HG03060 (cell line): Measurements from ENCODE around the gene ARHGEF6.

Experiments used
- ATAC-seq: cut with Tn5 transposase; IDR thresholded peaks from one replicate; pipeline ENCODE4 v1.9.1; 2021; ENCODE audit warnings: low read depth, moderate number of reproducible peaks; ENCODE audit not compliant: unreplicated experiment

ARHGEF6 gene

DNA sequence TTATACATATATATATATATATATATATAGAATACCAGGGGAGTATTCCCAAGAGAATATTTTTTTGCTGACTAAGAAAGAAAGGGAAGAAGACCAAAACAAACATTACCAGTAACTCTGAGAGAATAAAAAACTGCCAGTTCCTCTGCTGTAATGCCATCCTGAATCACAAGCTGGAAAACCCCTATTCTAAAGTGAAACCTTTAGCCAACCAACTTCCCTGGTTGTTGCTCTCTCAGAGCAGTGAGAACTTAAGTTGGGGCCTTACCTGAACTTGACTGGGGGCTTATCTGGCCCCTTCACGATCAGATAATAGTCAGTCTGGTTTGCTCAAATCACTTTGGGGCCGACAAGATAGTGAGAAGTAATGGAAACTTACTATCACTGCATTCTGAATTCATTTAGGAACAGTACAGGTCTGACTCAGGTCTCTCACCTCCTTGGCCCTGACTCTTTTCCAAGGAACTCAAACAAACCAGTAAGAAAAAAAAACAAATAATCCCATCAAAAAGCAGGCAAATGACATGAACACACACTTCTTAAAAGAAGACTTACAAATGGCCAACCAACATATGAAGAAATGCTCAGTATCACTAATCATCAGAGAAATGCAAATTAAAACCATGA lies 70.3 kb downstream of the ARHGEF6 start:
- no peak for ATAC-seq

DNA sequence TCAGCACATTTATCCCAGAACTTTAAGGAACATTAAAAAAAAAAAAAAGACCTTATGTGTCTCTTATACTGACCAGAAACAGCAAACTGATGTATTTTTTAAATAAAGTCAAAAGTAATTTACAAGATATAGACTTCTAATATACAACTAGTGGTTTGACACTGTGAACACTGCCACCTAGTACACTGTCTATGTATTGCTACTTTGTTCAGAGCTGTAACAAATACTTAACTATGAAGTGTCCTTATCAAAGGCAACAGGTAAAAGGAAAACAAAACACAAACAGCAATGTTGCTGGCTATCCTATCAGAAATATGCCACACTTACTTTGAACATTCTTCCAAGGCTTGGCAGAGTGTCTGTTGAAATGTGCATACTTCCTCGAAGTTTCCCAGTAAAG lies 72.4 kb downstream of the ARHGEF6 start:
- ATAC-seq: peak; percentile 53

DNA sequence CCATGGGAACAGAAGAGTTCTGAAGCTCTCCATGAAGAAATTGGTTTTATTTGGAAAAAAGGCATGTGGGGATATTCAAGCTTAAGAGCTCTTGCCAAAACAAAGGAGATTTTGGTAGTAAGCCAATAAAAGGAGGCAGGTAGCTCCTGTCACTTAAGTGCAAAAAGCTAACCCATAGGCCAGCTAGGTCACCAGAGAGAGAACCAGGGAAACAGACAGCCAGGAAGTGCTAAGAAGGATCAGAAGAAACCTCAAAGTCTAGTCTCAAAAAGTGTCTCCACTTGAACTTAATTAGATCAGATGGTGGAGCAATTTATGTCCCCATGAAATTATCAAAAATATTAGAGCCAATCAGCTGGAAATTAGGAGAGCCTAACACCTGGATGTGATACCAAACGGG lies 83.6 kb downstream of the ARHGEF6 start:
- ATAC-seq: no peak

DNA sequence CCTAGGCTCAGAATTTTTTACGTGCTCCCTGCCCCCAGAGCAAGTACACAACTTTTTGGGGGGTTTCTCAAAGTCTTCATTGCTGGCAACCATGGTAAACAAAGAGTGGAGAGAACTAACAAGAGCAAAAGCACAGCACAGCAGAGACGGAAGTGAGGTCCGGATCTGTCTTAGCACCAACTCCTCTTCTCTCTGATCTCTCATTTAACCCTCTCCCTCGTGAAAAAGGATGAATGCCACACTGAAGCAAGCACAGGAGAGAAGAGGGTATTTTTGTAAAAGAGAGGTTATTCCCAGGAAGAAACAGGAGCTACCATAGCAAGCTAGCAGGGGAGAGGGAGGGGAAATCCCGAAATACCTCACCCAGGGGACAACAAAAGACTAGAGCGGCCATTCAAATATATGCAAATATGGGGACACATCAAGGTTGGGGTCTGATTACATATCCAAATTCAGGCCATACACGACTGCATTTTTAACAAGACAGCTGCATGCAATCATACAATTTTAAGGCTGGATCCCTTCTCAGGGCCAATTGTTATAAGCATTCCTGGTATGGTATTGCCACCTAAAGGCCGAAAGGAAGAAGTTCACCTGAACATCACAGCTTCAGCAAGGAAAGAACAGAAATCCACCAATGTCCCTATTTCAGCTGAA lies 86.2 kb downstream of the ARHGEF6 start:
- peak; percentile 68 for ATAC-seq

DNA sequence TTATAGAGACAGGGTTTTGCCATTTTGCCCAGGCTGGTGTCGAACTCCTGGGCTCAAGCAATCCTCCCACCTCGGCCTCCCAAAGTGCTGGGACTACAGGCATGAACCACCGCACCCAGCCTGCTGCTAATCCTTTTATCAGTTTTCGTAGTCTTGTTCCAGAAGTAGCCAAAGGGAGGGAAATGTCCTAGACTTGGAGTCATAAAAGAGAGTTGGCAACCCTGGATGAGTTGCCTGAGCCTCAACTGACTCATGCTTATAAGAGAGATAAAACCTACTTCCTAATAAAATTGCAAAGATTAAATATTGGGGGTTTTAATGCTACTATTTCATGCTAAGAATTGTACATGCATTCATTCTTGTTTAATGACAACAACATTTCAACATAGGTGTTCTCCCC lies 88.5 kb downstream of the ARHGEF6 start:
- ATAC-seq: no peak

DNA sequence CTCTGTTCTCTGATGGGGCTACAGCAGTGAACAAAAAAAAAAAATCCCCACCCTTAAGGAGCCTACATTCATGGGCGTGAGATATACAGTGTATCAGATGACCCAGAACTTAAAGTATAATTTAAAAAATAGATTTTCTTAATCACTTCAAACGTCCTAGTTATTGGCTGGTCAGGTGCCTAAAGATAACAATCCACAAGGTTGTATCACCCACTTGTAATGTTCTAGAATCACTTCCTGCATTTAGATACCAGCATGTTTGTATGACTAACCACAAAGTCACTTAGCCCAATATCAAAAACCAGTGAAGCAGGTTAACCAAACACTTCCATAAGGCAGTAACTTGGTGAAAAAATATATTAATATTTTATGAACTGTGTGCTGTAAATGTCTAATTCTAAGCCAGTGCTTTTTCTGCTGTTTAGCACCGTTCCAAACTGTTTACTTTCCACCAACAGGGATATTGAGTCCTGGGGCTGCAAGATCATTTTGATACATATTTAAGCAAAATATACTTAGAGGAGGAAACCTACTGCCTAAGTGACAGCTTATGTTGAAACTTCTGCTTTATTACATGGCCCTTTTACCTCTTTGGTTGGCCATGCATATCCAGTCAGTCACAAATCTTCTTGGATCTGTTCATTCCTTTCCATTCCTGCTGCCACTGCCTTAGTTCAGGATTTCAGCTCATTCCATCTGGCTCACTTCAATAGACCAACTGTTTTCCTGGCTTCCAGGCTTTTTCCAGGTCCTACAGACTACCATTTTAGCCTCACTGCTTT lies 89.5 kb downstream of the ARHGEF6 start:
- no peak for ATAC-seq

DNA sequence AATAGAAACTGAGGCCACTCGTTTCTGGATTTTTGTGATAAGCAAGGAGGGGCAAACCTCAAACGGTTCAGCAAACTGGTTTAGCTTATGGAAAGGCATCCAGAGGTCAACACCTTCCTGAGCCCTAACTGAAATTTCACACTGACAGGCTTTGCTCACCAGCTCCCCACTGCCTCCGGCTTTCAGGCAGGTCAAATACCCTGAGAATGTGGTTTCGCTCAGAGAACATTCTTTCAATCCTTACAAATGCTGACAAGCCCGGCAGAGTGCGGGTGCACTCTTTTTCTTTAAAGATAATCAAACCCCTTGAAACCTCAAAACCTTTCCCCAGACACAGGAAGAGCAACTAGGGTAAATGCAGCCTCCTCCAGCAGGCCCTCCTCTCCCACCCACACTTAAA lies 91.3 kb downstream of the ARHGEF6 start:
- no peak for ATAC-seq

DNA sequence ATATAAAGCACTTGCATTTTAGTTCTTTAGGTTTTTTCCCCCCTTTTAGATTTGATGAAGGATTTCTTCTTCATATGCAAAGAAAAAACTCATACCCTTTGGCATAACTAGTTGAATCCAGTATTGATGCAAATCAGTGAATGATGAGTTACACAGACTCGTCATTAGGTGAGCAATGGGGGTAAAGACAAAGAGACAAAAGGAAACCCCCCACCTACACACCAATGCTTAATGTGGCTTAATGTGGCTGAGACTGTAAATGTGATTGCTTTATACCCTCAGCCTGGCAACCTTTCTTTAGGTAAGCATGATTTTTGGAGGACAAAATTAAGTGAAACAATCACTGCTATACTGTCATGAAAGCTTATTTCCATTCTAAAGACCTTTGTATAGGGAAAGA lies 93.3 kb downstream of the ARHGEF6 start:
- ATAC-seq: no peak

DNA sequence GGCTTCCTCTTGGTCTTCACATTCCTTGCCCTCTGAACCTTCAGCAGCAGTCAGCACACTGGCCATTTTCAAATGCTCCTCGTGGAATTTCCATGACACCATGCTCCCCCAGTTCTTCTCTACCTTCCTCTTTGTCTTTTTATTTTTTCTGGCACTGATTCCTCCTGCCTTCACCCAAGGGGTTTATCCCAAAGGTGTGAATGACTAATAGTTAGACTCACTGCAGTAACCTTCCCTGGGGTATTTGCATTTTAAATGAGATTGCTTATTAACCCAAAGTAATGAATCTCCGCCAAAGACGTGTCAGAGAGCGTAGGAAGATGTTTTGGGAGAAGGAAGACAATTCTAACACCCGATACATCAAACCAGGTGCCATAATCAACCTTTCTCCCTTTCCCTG lies 96.6 kb downstream of the ARHGEF6 start:
- ATAC-seq: no peak

DNA sequence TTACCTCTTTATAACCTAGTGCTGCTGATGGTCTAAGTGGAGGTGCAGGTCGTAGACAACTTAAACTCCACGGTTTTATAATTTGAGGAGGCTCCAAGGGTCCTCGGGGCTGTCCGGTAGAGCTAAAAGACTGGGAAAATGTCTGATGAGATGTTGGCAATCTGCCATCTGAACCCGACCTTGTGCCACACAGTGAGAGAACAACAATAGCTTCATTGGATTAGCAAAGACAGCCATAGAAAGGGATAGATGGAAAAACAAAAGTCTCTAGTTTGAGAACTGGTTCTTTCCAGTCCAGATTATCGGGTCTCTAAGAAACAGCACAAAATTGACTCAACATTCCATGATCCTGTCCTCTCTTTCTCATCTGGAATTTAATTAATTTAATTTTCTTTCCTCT lies 101.2 kb downstream of the ARHGEF6 start:
- ATAC-seq: no peak

DNA sequence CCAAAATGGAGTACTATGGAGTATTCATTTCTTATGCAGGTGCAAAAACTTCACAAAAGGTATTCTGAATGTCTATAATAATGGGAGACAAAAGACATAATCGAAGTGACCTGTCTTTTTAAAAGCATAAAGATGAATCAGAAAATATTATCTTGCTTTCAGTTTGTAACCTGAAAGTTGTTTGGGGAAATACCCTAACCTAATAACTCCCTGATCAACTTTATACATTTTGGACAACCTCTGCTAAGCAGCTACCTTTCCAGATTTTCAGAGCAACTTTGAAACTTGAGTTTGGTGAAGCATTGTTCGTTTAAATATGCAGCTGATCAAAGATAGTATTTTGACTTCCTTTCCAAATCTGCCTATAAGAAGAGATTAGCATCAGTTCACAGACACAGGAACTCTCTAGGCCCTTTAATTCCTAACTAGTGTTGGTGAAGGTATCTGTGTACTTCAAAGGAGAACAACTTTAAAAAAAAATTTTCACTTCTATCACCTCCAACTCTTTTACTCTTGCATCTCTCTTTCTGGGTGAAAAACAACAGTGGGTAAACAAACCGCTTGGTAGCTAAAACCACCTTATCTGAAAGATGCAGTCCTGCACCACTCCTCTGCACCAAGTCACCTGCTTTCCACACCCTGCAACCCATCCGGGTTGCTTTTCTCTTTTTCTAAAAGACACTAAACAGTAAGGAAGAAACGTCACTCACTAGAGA lies 106.3 kb downstream of the ARHGEF6 start:
- ATAC-seq: no peak

DNA sequence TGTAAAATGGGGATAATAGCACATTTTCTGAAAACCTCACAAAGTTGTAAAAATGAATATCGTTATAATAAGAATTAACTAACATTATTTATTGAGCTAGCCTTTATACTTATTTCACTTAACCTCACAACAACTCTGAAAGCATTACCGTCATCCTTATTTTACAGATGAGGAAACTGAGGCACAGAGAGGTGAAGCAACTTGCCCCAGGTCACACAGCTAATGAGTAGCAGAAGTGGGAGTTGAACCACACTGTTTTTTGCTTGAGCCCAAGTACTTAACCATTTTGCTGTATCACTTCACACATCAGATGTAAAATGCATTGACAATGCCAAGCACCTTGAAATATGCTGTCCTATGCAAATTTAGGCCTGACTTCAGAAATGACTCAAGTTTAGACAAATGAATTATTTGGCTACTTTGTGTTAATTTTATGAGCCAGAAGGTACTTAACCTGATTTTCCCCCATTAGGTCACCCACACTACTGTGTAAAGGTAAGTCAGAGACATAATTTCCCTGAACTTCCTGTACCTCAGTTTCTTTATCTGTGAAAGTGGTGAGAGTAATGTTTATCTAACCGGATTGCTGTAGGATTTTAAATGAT lies 109.6 kb downstream of the ARHGEF6 start:
- ATAC-seq: no peak

DNA sequence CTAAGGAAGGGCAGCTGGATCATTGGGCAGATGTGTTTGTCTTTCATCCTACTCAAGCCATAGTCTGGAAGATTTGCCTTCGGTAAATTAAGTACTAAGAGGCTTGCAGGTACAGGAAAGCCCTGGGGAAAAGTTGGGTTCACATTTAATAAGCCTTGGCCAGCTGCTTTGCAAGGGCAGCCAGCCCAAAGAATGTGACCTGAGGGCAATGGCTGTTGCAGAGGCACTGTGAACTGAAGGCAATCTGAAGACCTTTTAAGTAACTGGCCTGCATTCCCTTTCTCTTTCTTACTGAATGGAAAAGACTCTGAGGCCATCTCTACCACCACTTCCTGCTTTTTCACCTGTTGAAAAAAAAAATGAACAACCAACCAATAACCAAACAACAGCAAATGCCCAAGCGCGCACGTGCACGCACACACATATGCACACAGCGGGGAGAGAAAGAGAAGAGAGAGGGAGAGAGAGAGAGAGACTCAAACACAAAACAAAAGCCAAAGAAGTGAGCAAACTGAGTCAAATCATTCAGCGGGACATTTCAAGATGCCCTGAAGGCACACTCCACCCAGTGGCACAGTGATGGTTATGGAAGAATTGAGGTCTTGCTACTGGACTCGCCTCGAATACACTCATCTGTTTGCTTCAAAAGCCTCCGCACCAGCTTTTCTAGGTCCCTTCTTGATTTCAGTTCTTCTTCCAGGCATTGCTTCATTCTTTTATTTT lies 113.1 kb downstream of the ARHGEF6 start:
- ATAC-seq: no peak

DNA sequence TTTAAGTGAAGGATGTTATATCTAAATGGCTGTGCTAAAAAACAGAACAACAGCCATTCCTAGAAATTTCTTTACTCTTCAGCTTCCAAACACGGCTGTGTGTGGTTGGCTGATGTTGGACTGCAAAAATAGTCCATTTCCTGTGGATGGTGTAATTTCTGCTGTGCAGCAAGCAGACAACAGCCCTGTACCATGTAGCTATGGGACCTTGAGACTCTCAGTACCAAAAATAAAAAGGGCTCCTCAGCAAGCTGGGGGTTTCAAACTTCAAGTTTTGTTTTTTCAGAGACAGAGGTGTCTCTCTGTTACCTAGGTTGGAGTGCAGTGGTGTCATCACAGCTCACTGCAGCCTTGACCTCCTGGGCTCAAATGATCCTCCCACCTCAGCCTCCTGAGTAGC lies 114.6 kb downstream of the ARHGEF6 start:
- no peak for ATAC-seq

DNA sequence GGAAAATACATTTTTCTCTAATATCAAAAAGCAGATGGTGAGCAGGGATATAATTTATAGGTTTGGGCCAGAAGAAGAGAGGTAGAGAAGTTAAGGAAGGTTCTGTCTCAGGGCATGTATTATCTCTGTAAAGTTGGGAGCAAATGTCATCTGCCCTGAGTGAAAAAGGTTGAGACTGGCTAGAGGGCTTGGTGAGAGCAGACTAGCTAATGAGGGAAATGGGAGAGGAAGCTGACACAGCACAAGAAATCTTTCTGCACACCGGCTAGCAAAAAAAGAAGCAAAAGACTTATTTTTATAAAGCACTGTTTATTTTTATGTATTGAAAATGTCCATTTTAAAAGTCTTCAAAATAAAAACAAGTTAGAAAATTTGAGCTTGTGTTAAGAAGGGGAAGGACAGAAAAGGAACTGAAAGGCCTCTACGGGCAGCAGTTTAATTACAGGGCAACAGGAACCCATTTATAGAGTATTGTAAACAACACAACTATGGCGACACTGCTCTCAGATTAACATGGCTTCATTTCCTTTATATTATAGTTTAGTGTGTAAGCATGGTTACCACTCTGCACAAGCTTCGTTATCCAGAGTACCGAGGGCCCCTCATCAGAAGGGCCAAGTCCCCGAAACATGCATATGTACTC lies 115.4 kb downstream of the ARHGEF6 start:
- no peak for ATAC-seq

DNA sequence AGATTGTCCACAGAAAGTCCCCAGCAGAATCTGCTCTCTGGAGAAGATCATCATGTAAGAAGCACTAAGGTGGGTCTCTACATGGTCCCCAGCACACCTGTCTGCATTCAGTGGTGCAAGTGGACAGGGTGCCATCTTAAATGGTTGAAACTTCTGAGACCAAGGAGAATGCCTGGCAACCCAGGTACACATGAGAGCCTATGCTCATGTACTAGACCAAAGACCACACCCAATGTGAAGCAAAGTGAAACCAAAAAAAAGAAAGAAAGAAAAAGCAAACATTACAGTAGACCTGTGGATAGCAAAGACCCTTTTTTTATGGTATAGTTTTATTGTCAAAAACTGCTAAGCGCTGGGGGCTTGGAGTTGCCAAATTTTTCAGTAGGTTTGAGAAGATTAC lies 117.8 kb downstream of the ARHGEF6 start:
- no peak for ATAC-seq

DNA sequence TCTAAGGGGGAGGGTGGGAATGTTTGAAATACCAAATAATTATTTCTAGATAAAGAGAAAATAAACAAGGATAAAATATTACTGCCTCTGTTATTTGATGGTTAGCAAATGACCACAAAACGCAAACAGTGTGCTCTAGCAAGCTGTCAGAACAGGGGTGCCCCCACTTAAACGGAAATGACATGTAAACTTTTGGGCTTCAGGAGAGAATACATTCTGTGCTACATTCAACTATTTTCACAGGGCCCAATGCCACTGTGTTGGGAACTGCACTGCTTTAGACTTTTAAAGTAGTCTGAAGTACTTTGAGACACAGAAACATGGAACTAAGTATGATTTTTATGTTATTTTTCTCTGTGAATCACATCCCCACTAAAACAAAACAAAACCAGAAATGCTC lies 118.6 kb downstream of the ARHGEF6 start:
- ATAC-seq: no peak

DNA sequence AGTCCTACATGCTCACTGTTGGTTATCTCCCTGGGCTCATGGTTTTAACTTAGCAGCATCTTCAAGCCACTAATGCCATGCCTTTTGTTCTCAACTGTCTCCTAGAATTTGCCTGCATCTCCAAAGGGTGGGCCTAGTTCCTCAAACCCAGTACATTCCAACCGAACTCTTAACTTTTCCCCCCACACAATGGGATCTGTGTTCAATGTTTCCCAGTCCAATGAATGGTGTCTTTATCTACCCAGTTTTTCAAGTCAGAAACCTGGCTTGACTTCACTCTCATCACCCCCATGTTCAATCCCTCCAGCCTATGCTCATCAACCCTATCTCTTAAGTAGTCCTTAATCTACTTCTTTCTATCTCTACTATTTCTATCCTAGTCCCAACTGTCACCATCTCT lies 119.8 kb downstream of the ARHGEF6 start:
- ATAC-seq: no peak

DNA sequence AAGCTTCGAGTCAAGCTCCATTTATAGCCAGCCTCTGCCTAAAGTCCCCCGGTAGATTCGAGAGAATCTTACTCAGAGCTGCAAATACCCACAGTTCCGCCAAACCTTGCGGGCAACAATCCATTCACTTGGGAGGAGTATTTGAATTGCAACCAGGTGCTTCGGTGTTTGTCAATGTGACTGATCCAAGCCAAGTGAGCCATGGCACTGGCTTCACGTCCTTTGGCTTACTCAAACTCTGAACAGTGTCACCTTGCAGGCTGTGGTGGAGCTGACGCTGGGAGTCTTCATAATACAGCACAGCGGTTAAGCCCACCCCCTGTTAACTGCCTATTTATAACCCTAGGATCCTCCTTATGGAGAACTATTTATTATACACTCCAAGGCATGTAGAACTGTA lies 121.6 kb downstream of the ARHGEF6 start:
- no peak for ATAC-seq

DNA sequence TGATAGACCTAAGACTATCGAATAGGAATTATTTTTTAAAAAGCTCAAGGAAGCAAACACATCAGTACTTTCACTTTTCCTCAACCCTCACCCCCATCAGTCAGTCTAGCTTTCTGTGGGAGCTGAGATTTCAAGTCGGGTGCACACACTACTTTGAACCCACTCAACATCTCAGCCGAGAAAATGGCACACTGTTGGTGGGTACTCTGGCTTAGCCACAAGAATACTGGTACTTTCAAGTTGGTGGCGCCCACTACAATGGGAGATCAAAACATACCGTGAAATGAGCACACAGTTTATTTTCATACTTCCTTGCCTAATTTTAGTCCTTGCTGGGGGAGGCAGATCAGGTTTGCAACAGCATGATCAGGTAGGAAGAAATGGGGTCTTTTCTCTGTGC lies 122.6 kb downstream of the ARHGEF6 start:
- ATAC-seq: no peak
